ENCODE results near the gene PSMD1. TPM values are rescaled to one million over a fixed set of nuclear protein-coding genes. Genes with fewer than 3 reads are reported as not detected.

PSMD1 gene
- total RNA-seq, 1 donor from 2014 or later: 132 TPM

GRCh38 chr2:231118614-231118942 is 61.9 kb downstream of the PSMD1 start:
- H3K27ac Mint-ChIP-seq: no peak overlapping the region
- no peak for TF ChIP-seq EZH2phosphoT487 (IDR thresholded peaks at IDR 0.05)
- no peak for TF ChIP-seq EZH2 (IDR thresholded peaks at IDR 0.05)
- no peak for TF ChIP-seq CTCF (IDR thresholded peaks at IDR 0.05)
- H3K4me1 Mint-ChIP-seq: peaks cover 5% of the 10 kb centered on the region

GRCh38 chr2:231123362-231123898 is 66.8 kb downstream of the PSMD1 start:
- Histone ChIP-seq H3K27me3 (no peaks in the 10 kb centered on the region), H3K4me1 (peaks cover 7% of the 10 kb centered on the region), H3K4me3 (no peak overlapping the region), H3K27ac (no peak overlapping the region), H3K79me2 (ENCODE audit: low read depth) (no peaks in the 10 kb centered on the region), H4K20me1 (ENCODE audit: low read depth) (peaks cover 12% of the 10 kb centered on the region), H3K9me3 (ENCODE audit: low read depth) (no peaks in the 10 kb centered on the region), H3K36me3 (no peaks in the 10 kb centered on the region), H3F3A (ENCODE audit: low read depth) (peaks cover 25% of the 10 kb centered on the region), H3K9ac (no peak overlapping the region), H2AFZ (replicated peaks) (no peak overlapping the region), H3K4me2 (no peak overlapping the region)
- H3K9me3 Mint-ChIP-seq: no peaks in the 10 kb centered on the region
- no peak for TF ChIP-seq EZH2phosphoT487 (IDR thresholded peaks at IDR 0.05)
- no peak for TF ChIP-seq CTCF (IDR thresholded peaks at IDR 0.05)
- no peak for TF ChIP-seq EZH2 (IDR thresholded peaks at IDR 0.05)
- no peak overlapping the region for H3K4me3 Mint-ChIP-seq
- H3K27ac Mint-ChIP-seq: no peak overlapping the region
- DNase-seq (ENCODE audit: low spot score): no peak
- H3K36me3 Mint-ChIP-seq: peaks cover 2% of the 10 kb centered on the region
- H3K27me3 Mint-ChIP-seq (ENCODE audit: insufficient read depth, low read depth): no peaks in the 10 kb centered on the region
- H3K4me1 Mint-ChIP-seq: peaks cover 15% of the 10 kb centered on the region

More at GRCh38 chr2:231118614-231118942, 61.9 kb downstream of the PSMD1 start:
- Histone ChIP-seq H3F3A (ENCODE audit: low read depth) (peaks cover 25% of the 10 kb centered on the region), H3K27me3 (no peaks in the 10 kb centered on the region), H3K9me3 (ENCODE audit: low read depth) (no peaks in the 10 kb centered on the region), H3K4me3 (no peak overlapping the region), H4K20me1 (ENCODE audit: low read depth) (peaks cover 9% of the 10 kb centered on the region), H3K4me2 (no peak overlapping the region), H3K79me2 (ENCODE audit: low read depth) (no peaks in the 10 kb centered on the region), H3K4me1 (peaks cover 8% of the 10 kb centered on the region), H3K9ac (no peak overlapping the region), H3K36me3 (no peaks in the 10 kb centered on the region), H3K27ac (peak overlapping the region; percentile 14), H2AFZ (replicated peaks) (no peak overlapping the region)
- no peaks in the 10 kb centered on the region for H3K27me3 Mint-ChIP-seq (ENCODE audit: insufficient read depth, low read depth)
- no peak for DNase-seq (ENCODE audit: low spot score)
- no peak overlapping the region for H3K4me3 Mint-ChIP-seq
- H3K36me3 Mint-ChIP-seq: peaks cover 3% of the 10 kb centered on the region
- H3K9me3 Mint-ChIP-seq: no peaks in the 10 kb centered on the region

GRCh38 chr2:231124838-231125568 is 68.3 kb downstream of the PSMD1 start, which contains the start of gene HTR2B:
Gene HTR2B (minus strand): TSS chr2:231125042. CDS start chr2:231123764, 1,278 bp downstream.
- Histone ChIP-seq H3K79me2 (ENCODE audit: low read depth) (no peaks in the 10 kb centered on the region), H3K9me3 (ENCODE audit: low read depth) (no peaks in the 10 kb centered on the region), H3F3A (ENCODE audit: low read depth) (peaks cover 32% of the 10 kb centered on the region), H4K20me1 (ENCODE audit: low read depth) (peaks cover 12% of the 10 kb centered on the region), H3K4me2 (no peak within 1 kb of the TSS), H3K27me3 (no peaks in the 10 kb centered on the region), H3K36me3 (no peaks in the 10 kb centered on the region), H3K4me1 (peaks cover 7% of the 10 kb centered on the region), H2AFZ (replicated peaks) (no peak within 1 kb of the TSS), H3K27ac (no peak within 1 kb of the TSS), H3K4me3 (no peak within 1 kb of the TSS), H3K9ac (no peak within 1 kb of the TSS)
- H3K27me3 Mint-ChIP-seq (ENCODE audit: insufficient read depth, low read depth): no peaks in the 10 kb centered on the region
- H3K4me1 Mint-ChIP-seq: peaks cover 15% of the 10 kb centered on the region
- H3K36me3 Mint-ChIP-seq: peaks cover 2% of the 10 kb centered on the region
- no peaks in the 10 kb centered on the region for H3K9me3 Mint-ChIP-seq
- no peak within 1 kb of the TSS for H3K4me3 Mint-ChIP-seq
- TF ChIP-seq EZH2phosphoT487 (IDR thresholded peaks at IDR 0.05): no peak
- TF ChIP-seq EZH2 (IDR thresholded peaks at IDR 0.05): no peak
- TF ChIP-seq CTCF (IDR thresholded peaks at IDR 0.05): no peak
- peak within 1 kb of the TSS; percentile 59 for H3K27ac Mint-ChIP-seq
- DNase-seq (ENCODE audit: low spot score): peak; percentile 24

Data from neural progenitor cell (in vitro differentiated cells).